Type B pancreatic cell (in vitro differentiated cells): ENCODE results near the gene GJC3. TPM values are rescaled to one million over a fixed set of nuclear protein-coding genes. Genes with fewer than 3 reads are reported as not detected.
"Not testable (repeated sequence)": the region's sequence is repeated elsewhere in the genome, so short reads cannot be mapped to it uniquely, and the experiment has no call there.

Experiments used
- DNase-seq: peaks from one replicate; pipeline ENCODE4 v3.0.0; 2021; ENCODE audit warnings: mixed read lengths; ENCODE audit not compliant: unreplicated experiment; ENCODE audit errors: extremely low spot score
- H3K27ac Mint-ChIP-seq: 2 replicates; pipeline ENCODE4 v1.8.0; 2021; ENCODE audit warnings: mild to moderate bottlenecking, mixed read lengths
- H3K27me3 Mint-ChIP-seq: 2 replicates; pipeline ENCODE4 v1.8.0; 2021; ENCODE audit warnings: mixed read lengths
- H3K36me3 Mint-ChIP-seq: 2 replicates; pipeline ENCODE4 v1.8.0; 2021; ENCODE audit warnings: mixed read lengths
- H3K4me1 Mint-ChIP-seq: one replicate; pipeline ENCODE4 v1.8.0; 2021; ENCODE audit warnings: mixed read lengths; ENCODE audit not compliant: unreplicated experiment
- H3K4me3 Mint-ChIP-seq: 2 replicates; pipeline ENCODE4 v1.8.0; 2021; ENCODE audit warnings: mild to moderate bottlenecking, mixed read lengths
- H3K9me3 Mint-ChIP-seq: 2 replicates; pipeline ENCODE4 v1.8.0; 2021; ENCODE audit warnings: mixed read lengths
- CTCF ChIP-seq: fragments of 200-600 bp; sonication (generic); conservative IDR thresholded peaks from 2 replicates; pipeline ENCODE4 v1.5.0; 2021; ENCODE audit warnings: antibody characterized with exemption, mild to moderate bottlenecking
- total RNA-seq: library from RNA; stranded (reverse); gene quantifications from 2 replicates; pipeline ENCODE4 v1.2.1, GENCODE V29; 2021; ENCODE audit warnings: low replicate concordance

GJC3 gene
- total RNA-seq, 1 donor from 2014 or later = not detected

- no peak for DNase-seq
- no peak overlapping the region for H3K27ac Mint-ChIP-seq
- no peak for TF ChIP-seq CTCF
- no peak overlapping the region for H3K4me3 Mint-ChIP-seq
- no peaks in the 10 kb centered on the region for H3K4me1 Mint-ChIP-seq
- no peaks in the 10 kb centered on the region for H3K9me3 Mint-ChIP-seq
- H3K36me3 Mint-ChIP-seq = no peaks in the 10 kb centered on the region
- peaks cover 38% of the 10 kb centered on the region for H3K27me3 Mint-ChIP-seq
These were observed 41.8 kb upstream of the GJC3 start for GRCh38 chr7:99971242-99971641.

DNA sequence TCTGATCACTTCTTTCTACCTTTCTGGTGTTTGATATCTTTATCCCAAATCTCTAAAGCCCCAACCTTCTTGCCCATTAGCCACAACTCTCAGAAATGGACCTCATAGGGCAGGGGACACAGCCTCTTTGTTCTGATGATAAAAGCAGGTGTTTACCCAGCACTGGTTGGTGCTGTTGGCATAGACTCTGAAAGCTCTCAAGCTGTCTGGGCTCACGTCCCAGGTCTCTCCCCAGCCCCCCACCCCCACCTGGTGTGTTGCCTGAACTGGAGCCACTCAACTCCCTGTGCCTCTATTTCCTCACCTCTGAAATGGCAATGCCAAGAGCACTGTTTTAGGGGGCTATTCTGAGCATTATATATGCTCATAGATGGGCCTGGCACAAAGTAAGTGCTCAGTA, 40.4 kb upstream of the GJC3 start:
- H3K36me3 Mint-ChIP-seq, H3K27ac Mint-ChIP-seq, H3K9me3 Mint-ChIP-seq, H3K4me3 Mint-ChIP-seq, H3K4me1 Mint-ChIP-seq, DNase-seq: not testable (repeated sequence)
- peaks cover 38% of the 10 kb centered on the region for H3K27me3 Mint-ChIP-seq

DNA sequence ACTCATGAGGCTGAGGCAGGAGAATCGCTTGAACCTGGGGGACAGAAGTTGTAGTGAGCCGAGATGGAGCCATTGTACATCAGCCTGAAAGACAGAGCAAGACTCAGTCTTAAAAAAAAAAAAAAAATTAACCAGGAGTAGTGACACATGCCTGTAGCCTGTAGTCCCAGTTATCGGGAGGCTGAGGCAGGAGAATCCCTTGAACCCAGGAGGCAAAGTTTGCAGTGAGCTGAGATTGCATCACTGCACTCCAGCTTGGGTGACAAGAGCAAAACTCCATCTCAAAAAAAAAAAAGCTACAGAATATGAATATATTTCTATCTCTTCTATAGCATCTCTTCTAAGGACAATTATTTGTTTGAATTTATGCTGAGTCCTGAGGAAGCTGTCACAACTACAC, 39.9 kb upstream of the GJC3 start:
- no peaks in the 10 kb centered on the region for H3K9me3 Mint-ChIP-seq
- H3K4me1 Mint-ChIP-seq = no peaks in the 10 kb centered on the region
- H3K4me3 Mint-ChIP-seq = no peak overlapping the region
- H3K27me3 Mint-ChIP-seq = peaks cover 43% of the 10 kb centered on the region
- H3K36me3 Mint-ChIP-seq = no peaks in the 10 kb centered on the region
- DNase-seq = no peak
- no peak for TF ChIP-seq CTCF
- H3K27ac Mint-ChIP-seq = no peak overlapping the region

DNA sequence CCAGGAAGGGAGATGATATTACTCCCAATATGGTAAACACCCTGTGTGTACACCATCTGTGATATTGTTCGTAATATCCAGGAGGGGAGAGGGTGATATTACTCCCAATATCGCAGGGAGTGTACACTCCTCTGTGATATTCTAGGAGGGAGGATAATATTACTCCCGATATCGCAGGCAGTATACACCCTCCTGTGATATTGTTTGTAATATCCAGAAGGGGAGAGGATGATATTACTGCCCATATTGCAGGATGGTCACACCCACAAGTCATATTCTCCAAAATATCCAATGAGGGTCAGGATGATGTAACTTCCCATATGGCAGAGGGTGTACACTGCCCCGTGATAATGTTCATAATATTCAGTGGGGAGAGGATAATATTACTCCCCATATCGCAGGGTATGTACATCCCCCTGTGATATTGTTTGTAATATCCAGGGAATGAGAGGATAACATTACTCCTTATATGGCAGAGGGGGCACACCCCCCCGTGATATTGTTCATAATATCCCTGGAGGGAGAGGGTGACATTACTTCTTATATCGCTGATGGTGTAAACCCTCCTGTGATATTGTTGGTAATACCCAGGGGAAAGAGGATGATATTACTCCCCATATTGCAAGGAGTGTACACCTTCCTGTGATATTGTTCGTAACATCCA, 29.3 kb upstream of the GJC3 start:
- Mint-ChIP-seq H3K36me3 (no peaks in the 10 kb centered on the region), H3K4me1 (no peaks in the 10 kb centered on the region), H3K9me3 (no peaks in the 10 kb centered on the region), H3K27ac (no peak overlapping the region), H3K27me3 (peaks cover 79% of the 10 kb centered on the region), H3K4me3 (no peak overlapping the region)
- no peak for DNase-seq
- TF ChIP-seq CTCF = no peak

DNA sequence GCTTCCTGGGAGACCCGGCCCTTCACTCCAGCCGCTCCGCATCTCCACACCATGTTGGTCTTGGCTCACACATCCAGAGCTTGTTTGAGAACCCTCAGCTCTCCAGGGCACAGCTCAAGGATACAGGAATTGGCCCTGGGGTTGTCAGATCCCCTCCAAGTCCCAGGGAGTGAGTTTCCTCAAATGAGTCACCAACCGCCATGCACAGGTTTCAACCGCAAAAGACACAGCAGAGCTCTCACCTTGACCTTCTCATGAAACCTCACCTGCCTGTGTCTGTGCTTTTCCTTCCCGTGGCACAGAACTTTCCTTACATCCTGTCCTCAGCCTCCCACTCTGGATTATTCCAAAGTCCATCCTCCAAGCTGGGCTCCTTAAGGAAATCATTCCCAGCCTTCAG, 25.8 kb upstream of the GJC3 start:
- DNase-seq = no peak
- H3K9me3 Mint-ChIP-seq = no peaks in the 10 kb centered on the region
- no peak overlapping the region for H3K4me3 Mint-ChIP-seq
- no peaks in the 10 kb centered on the region for H3K36me3 Mint-ChIP-seq
- no peaks in the 10 kb centered on the region for H3K4me1 Mint-ChIP-seq
- no peak for TF ChIP-seq CTCF
- peaks cover 50% of the 10 kb centered on the region for H3K27me3 Mint-ChIP-seq
- no peak overlapping the region for H3K27ac Mint-ChIP-seq

GRCh38 chr7:99954643-99955042, 25.2 kb upstream of the GJC3 start:
- not testable (repeated sequence) for H3K27ac Mint-ChIP-seq, H3K9me3 Mint-ChIP-seq, DNase-seq, H3K4me1 Mint-ChIP-seq, H3K4me3 Mint-ChIP-seq, H3K36me3 Mint-ChIP-seq
- peaks cover 44% of the 10 kb centered on the region for H3K27me3 Mint-ChIP-seq

DNA sequence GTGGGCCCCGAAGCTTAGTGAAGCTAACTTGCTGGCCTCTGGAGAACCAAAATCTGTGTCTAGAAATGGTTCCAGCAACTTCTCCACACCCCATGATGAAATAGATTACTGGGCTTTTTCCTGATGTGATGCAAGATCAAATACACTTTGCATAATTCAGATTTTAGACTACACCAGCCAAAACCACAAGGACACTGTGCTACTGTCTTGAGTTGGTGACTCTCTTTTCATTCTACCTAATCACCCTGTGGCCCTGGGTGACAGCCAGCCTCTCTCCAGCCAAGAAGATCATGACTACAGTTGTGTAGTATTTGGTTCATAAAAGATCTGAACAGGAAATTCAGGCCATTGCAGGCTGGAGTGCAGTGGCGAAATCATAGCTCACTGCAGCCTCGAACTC, 24.2 kb upstream of the GJC3 start:
- no peak for TF ChIP-seq CTCF
- H3K36me3 Mint-ChIP-seq = no peaks in the 10 kb centered on the region
- H3K4me1 Mint-ChIP-seq = no peaks in the 10 kb centered on the region
- no peaks in the 10 kb centered on the region for H3K9me3 Mint-ChIP-seq
- H3K27ac Mint-ChIP-seq = no peak overlapping the region
- H3K4me3 Mint-ChIP-seq = no peak overlapping the region
- DNase-seq = no peak
- H3K27me3 Mint-ChIP-seq = peaks cover 34% of the 10 kb centered on the region

DNA sequence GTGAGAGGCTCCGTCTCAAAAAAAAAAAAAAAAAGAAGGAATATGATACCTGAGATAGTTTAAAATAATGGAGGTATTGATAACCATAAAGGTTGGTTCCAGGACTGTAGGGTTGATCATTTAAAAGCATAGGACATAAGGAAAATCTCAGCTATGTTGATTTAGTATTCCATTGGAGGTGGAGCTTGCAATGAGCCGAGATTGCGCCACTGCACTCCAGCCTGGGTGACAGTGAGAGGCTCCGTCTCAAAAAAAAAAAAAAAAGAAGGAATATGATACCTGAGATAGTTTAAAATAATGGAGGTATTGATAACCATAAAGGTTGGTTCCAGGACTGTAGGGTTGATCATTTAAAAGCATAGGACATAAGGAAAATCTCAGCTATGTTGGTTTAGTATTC, 23.2 kb upstream of the GJC3 start:
- H3K36me3 Mint-ChIP-seq, H3K27ac Mint-ChIP-seq, H3K4me3 Mint-ChIP-seq, H3K4me1 Mint-ChIP-seq, DNase-seq, H3K9me3 Mint-ChIP-seq: not testable (repeated sequence)
- peaks cover 30% of the 10 kb centered on the region for H3K27me3 Mint-ChIP-seq

DNA sequence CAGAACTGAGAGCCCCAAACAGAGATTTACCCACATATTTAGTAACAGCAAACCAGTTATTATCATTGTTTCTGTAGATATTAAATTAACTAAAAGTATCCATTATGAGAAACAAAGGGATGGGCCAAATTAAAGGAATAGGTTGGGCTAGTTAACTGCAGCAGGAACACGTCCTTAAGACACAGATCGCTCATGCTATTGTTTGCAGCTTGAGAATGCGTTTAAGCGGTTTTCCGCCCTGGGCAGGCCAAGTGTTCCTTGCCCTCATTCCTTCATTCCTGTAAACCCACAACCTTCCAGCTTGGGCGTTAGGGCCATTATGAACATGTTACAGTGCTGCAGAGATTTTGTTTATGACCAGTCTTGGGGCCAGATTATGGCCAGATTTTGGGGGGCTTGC, 21.4 kb upstream of the GJC3 start:
- H3K27ac Mint-ChIP-seq, H3K9me3 Mint-ChIP-seq, DNase-seq, H3K4me1 Mint-ChIP-seq, H3K36me3 Mint-ChIP-seq, H3K4me3 Mint-ChIP-seq: not testable (repeated sequence)
- peaks cover 16% of the 10 kb centered on the region for H3K27me3 Mint-ChIP-seq
